Measurements from ENCODE around the gene LDB2. TPM values are rescaled to one million over a fixed set of nuclear protein-coding genes. Genes with fewer than 3 reads are reported as not detected.

The LDB2 gene
- total RNA-seq, 2 donors from 2014 or later = 31.0 to 34.1 TPM

- H3K4me3 ChIP-seq = no peak overlapping the region
- no peak for TF ChIP-seq CTCF (IDR thresholded peaks at IDR 0.05)
- ATAC-seq (ENCODE audit: insufficient number of reproducible peaks, low FRiP score, low read depth) (no peak), DNase-seq (ENCODE audit: low spot score) (no peak)
- no peaks in the 10 kb centered on the region for H3K4me1 ChIP-seq (ENCODE audit: control insufficient read depth in 1 of 2, low read depth in 2 of 2)
- H3K27ac ChIP-seq = no peak overlapping the region
- no peaks in the 10 kb centered on the region for H3K36me3 ChIP-seq
- H3K27me3 ChIP-seq (replicated peaks; ENCODE audit: insufficient read depth) = no peaks in the 10 kb centered on the region
- no peaks in the 10 kb centered on the region for H3K9me3 ChIP-seq
Observed at GRCh38 chr4:16844816-16845586, 53.4 kb downstream of the LDB2 start.

- TF ChIP-seq CTCF (IDR thresholded peaks at IDR 0.05) = no peak
- Histone ChIP-seq H3K27me3 (replicated peaks; ENCODE audit: insufficient read depth) (no peaks in the 10 kb centered on the region), H3K4me1 (ENCODE audit: control insufficient read depth in 1 of 2, low read depth in 2 of 2) (no peaks in the 10 kb centered on the region), H3K36me3 (no peaks in the 10 kb centered on the region), H3K27ac (no peak overlapping the region), H3K4me3 (no peak overlapping the region), H3K9me3 (no peaks in the 10 kb centered on the region)
- no peak for ATAC-seq (ENCODE audit: insufficient number of reproducible peaks, low FRiP score, low read depth)
- DNase-seq (ENCODE audit: low spot score) = no peak
Observed at GRCh38 chr4:16843831-16844508, 54.5 kb downstream of the LDB2 start.

- Histone ChIP-seq H3K4me1 (ENCODE audit: control insufficient read depth in 1 of 2, low read depth in 2 of 2) (no peaks in the 10 kb centered on the region), H3K27me3 (replicated peaks; ENCODE audit: insufficient read depth) (no peaks in the 10 kb centered on the region), H3K36me3 (no peaks in the 10 kb centered on the region), H3K27ac (no peak overlapping the region), H3K4me3 (no peak overlapping the region), H3K9me3 (no peaks in the 10 kb centered on the region)
- ATAC-seq (ENCODE audit: insufficient number of reproducible peaks, low FRiP score, low read depth) = no peak
- no peak for DNase-seq (ENCODE audit: low spot score)
- no peak for TF ChIP-seq CTCF (IDR thresholded peaks at IDR 0.05)
Observed at GRCh38 chr4:16838226-16838875, 60.1 kb downstream of the LDB2 start.

- Histone ChIP-seq H3K27me3 (replicated peaks; ENCODE audit: insufficient read depth) (no peaks in the 10 kb centered on the region), H3K27ac (no peak overlapping the region), H3K4me3 (no peak overlapping the region), H3K36me3 (no peaks in the 10 kb centered on the region), H3K9me3 (no peaks in the 10 kb centered on the region), H3K4me1 (ENCODE audit: control insufficient read depth in 1 of 2, low read depth in 2 of 2) (no peaks in the 10 kb centered on the region)
- DNase-seq (ENCODE audit: low spot score) = no peak
- ATAC-seq (ENCODE audit: insufficient number of reproducible peaks, low FRiP score, low read depth) = no peak
- TF ChIP-seq CTCF (IDR thresholded peaks at IDR 0.05) = no peak
Observed at GRCh38 chr4:16837475-16837874, 61.0 kb downstream of the LDB2 start.

- DNase-seq (ENCODE audit: low spot score) = no peak
Observed at GRCh38 chr4:16836324-16836723, 62.1 kb downstream of the LDB2 start.

More at GRCh38 chr4:16836324-16836723, 62.1 kb downstream of the LDB2 start:
- Histone ChIP-seq H3K4me1 (ENCODE audit: control insufficient read depth in 1 of 2, low read depth in 2 of 2) (no peaks in the 10 kb centered on the region), H3K27ac (no peak overlapping the region), H3K9me3 (no peaks in the 10 kb centered on the region), H3K36me3 (no peaks in the 10 kb centered on the region), H3K27me3 (replicated peaks; ENCODE audit: insufficient read depth) (no peaks in the 10 kb centered on the region), H3K4me3 (no peak overlapping the region)
- ATAC-seq (ENCODE audit: insufficient number of reproducible peaks, low FRiP score, low read depth) = no peak
- no peak for TF ChIP-seq CTCF (IDR thresholded peaks at IDR 0.05)
